Fibroblast of skin of abdomen (primary cell): ENCODE results near the gene SH3RF3.
A peak's percentile ranks its signal among the peaks of the same experiment; 100 is the strongest.

Experiments used
- DNase-seq: peaks from one replicate; pipeline ENCODE4 v3.0.0-alpha.2; 2013

Gene SH3RF3

DNA sequence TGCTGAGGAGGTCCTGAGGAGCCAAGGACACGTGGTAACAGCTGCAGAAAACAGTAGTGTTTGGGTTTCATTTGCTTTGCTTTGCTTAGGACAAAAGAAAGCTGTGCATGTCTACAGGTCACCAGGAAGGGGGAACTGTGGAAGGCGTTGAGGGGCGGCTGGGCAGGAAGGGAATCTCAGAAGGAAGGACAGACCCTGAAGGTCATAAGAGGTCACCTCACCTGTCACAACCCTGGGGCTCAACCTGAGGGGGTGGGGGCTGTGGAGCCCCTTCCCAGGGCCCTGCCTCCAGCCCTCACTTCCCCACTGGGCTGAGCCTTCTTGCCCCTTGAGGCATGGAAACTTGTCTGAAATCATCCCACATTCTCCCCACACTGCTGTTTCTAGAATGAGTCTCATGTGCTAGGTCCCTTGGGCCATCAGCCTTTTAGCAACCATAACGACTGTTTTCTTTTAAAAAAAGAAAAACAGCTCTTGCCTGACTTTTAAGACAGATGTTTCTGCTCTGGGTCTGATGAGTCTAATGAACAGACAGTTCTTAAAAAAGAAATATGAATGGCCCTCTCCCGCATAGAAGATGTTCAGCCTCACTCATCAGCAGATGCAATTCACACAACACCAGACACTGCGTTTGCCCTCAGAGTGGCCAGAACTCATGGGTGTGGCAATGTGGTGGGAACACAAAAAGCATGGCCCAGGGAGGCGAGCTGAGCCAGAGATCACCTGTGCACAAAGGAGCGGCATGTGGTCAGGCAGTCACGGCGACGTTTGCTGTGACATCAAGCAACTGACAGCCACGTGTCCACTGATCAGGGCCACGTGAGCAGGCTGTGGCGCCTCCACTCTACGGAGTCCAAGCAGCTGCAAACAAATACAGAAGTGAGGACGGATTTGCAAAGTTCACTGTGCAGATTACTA, 400.8 kb downstream of the SH3RF3 start:
- DNase-seq = no peak

DNA sequence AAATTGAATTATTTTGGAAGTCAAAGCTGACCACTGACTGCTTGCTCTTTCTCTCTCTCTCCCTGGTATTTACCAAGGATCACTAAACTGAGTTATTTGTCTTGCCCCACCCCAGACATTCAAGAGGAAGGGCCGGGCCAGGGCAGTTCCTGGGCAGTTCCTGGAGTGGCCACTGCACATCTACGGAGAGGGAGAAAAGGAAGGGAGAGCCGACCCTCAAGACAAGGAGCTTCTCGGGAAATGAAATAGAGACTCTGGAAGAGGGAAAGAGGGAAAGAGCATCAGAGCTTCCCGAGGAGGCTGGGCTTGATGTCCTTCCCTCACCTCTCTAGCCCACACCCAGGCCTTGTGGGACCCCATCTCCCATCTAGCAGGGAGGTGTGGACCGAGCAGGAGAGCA, 401.7 kb downstream of the SH3RF3 start:
- no peak for DNase-seq

- no peak for DNase-seq
Observed at GRCh38 chr2:109531221-109531620, 402.2 kb downstream of the SH3RF3 start.

DNA sequence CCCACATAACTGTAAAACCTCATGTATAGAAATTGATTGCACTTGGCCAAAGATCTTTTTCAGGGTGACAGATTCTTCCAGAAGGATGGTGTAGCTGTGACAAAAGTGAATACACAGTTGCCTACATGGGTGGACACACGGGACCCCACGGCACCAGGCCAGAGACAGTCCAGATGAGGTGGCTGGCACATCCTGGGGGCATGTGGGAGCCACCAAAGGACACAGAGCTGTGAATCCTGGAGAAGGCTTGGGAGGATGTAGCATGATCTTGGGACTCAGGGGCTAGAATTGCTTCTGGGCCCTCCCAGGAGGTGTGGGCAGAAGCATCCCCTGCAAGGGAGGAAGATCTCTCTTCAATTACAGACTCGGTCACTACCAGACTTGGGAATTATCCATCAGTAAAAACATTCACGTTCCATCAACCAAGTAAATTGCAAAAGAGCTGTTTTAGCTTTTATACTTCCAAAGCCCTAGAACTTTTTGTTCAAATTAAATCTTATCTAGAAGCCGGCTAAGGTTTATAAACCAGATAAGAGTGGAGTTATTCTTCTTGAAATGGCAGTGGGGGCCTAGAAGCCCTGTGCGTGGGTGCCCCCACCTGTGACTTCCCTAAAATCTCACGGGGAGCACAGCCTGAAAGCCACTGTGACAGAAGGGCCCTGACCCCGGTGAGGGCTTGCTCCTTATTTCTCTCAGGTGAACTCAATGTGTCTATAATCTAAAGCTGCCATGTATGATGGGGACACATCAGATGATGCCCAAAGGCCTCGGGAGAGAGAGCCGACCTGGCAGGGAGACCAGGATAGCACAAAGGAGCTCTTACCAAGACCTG, 403.1 kb downstream of the SH3RF3 start:
- DNase-seq = no peak

- DNase-seq = no peak
Observed at GRCh38 chr2:109532728-109533076, 403.7 kb downstream of the SH3RF3 start.

DNA sequence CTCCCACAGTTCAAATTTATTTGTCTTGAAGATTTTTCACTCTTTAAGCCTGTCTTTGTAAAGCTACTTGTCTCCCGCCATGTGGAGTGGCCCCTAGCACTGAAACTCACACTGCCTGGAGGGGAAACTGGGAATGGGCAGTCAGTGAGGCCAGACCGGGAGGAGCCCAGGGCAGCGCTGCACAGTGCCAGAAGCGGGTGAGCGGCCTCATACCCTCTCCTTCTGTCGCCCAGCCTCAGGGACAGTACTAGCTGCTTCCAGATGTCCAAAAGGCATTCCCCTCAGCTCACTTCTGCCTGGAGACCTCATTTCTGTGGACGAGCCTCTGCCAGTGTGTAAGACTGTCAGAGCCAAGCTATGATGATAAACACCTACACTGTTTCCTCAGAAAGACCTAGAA, 404.8 kb downstream of the SH3RF3 start:
- DNase-seq = no peak

DNA sequence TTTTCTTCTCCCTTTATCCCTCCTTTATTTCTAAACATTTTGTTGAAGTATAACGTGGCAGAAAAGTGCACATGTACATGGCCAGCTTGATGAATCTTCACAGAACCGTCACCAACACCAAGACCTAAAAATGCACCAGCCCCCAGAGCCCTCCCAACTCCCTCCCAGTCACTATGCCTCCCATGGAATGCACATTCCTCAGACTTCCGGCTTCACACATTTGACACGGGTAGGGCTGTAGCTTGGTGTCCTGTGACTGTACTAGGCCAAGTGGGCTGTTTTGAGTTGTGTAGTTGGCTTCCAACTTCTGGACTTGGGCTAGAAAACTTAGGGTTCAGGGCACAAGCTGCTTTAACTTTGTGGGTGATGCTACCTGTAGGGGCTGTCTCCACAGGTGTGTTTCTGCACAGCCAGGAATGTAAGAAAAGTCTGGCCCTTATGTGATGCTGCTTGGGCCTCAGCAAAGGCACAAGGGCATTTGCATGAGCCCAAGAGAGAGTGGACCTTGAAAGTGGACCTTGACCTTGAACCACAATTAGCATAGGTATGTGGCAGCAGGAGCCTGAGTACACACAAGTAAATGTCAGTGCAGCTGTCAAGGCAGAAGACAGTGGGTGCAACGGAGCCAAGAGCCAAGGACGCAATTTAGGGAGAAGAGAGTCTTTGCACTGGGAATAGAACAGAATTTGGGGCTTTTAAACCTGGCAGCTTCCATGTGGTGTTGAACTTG, 406.4 kb downstream of the SH3RF3 start:
- peak; percentile 22 for DNase-seq

- DNase-seq = peak; percentile 32
Observed at GRCh38 chr2:109536556-109536955, 407.6 kb downstream of the SH3RF3 start.

GRCh38 chr2:109537565-109538222, 408.7 kb downstream of the SH3RF3 start:
- peak; percentile 16 for DNase-seq

DNA sequence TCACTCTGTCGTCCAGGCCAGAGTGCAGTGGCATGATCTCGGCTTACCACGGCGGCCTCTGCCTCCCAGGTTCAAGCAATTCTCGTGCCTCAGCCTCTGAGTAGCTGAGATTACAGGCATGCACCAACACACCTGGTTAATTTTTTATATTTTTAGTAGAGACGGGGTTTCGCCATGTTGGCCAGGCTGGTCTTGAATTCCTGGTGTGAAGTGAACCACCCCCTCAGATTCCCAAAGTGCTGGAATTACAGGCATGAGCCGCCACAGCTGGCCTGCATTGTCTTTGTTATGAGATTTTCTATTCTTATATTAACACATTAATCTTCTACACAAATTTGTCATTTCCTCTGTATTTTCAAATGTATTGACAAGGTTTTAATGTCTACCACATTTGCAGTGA, 409.5 kb downstream of the SH3RF3 start:
- no peak for DNase-seq

- DNase-seq = no peak
Observed at GRCh38 chr2:109542384-109542783, 413.4 kb downstream of the SH3RF3 start.

- DNase-seq = peak; percentile 53
Observed at GRCh38 chr2:109545828-109546713, 417.1 kb downstream of the SH3RF3 start.

DNA sequence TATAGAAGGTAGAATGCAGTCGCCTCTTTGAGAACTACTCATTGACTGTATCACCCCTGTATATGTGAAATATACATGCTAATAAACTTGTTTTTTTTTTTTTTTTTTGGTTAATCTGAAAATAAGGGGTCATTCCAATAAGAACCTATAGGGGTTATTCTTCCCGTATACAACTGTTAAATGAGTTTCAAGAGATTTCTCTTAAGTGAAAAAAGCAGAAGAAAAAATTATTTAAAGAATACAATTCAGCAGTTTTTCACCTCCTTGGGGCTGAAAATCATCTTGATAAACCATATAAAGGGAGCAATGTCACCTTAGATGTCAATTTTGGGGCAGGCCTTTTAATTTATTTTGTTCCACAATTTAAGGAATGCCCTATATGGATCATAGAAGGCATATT, 418.3 kb downstream of the SH3RF3 start:
- DNase-seq = no peak

GRCh38 chr2:109549016-109549590, 420.1 kb downstream of the SH3RF3 start:
- DNase-seq = peak; percentile 14
